ENCODE measurements around the gene TVP23A. TPM values are rescaled to one million over a fixed set of nuclear protein-coding genes. Genes with fewer than 3 reads are reported as not detected.

Gene TVP23A
- total and polyA plus RNA-seq, 10 donors = 0.29 to 2.2 (median 0.92) TPM; not detected in 1

GRCh38 chr16:10740845-10741208 lies 77.8 kb downstream of the TVP23A start:
- Histone ChIP-seq H3K9me3 (no peaks in the 10 kb centered on the region), H3K27me3 (replicated peaks in 1 of 7) (no peaks in the 10 kb centered on the region), H3K36me3 (peaks cover 0 to 9% (median 0%) of the 10 kb centered on the region in 6 donors), H3K4me1 (peaks cover 28 to 70% (median 46%) of the 10 kb centered on the region in 6 donors), H3K4me3 (no peak overlapping the region), H3K27ac (no peak overlapping the region)
- no peak for DNase-seq
- TF ChIP-seq, protein P1, sequence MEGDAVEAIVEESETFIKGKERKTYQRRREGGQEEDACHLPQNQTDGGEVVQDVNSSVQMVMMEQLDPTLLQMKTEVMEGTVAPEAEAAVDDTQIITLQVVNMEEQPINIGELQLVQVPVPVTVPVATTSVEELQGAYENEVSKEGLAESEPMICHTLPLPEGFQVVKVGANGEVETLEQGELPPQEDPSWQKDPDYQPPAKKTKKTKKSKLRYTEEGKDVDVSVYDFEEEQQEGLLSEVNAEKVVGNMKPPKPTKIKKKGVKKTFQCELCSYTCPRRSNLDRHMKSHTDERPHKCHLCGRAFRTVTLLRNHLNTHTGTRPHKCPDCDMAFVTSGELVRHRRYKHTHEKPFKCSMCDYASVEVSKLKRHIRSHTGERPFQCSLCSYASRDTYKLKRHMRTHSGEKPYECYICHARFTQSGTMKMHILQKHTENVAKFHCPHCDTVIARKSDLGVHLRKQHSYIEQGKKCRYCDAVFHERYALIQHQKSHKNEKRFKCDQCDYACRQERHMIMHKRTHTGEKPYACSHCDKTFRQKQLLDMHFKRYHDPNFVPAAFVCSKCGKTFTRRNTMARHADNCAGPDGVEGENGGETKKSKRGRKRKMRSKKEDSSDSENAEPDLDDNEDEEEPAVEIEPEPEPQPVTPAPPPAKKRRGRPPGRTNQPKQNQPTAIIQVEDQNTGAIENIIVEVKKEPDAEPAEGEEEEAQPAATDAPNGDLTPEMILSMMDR (IDR thresholded peaks at IDR 0.05 in 8 of 11, conservative IDR thresholded peaks at IDR 0.05 in 3 of 11) = no peak
- no peak for TF ChIP-seq POLR2A (IDR thresholded peaks at IDR 0.05)
- TF ChIP-seq POLR2AphosphoS5 (IDR thresholded peaks at IDR 0.05) = no peak
- intact Hi-C loops (cut with DNase I; ENCODE audit: low total_unique reads) = loop anchor here (2.0 to 10.0 kb wide), 3 partner anchors 136 to 226 kb away; partner anchors contain the start of gene CIITA
- WGBS, 5 donors = 54 to 79% (median 68%) methylated on average over 2 of the region's 2 CpGs

DNA sequence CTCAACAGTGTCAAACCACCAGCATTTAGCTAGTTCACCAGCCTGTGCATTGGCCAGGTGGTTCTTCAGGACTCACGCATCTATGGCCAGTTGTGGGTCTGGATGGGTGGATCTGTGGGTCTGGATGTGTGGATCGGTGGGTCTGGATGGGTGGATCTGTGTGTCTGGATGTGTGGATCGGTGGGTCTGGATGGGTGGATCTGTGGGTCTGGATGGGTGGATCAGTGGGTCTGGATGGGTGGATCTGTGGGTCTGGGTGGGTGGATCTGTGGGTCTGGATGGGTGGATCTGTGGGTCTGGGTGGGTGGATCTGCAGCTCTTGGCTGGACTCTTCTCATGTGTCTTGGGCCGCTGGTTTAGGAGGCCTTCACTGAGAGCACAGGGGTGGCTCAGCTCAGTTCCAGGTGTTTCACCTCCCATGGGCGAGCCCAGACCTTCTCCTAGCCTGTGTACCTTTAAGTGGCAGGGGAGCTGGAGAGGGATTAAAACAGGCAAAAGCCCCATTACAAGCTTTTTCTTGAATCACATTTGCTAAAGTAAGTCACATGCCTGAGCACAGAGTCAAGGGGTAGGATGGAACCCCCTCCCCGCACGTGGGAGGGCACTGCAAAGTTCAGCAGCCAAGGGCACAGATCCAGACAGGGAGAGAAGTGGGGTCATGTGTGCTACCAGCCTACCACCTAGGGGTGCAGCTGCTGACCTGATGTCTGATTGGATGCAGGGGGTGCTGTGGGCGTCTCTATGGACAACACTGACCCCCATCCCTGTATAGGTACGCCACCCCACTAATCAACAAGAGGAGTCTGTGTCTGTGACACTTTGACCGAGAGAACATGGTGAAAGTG lies 78.4 kb downstream of the TVP23A start:
- Histone ChIP-seq H3K27me3 (replicated peaks in 1 of 7) (no peaks in the 10 kb centered on the region), H3K27ac (no peak overlapping the region), H3K9me3 (no peaks in the 10 kb centered on the region), H3K4me3 (no peak overlapping the region), H3K36me3 (peaks cover 0 to 3% (median 0%) of the 10 kb centered on the region in 6 donors), H3K4me1 (peaks cover 24 to 64% (median 40%) of the 10 kb centered on the region in 6 donors)
- no peak for DNase-seq
- WGBS, 5 donors = 85 to 94% (median 90%) methylated on average over 10 of the region's 10 CpGs
- TF ChIP-seq, protein P1 (IDR thresholded peaks at IDR 0.05 in 8 of 11, conservative IDR thresholded peaks at IDR 0.05 in 3 of 11) = no peak
- no peak for TF ChIP-seq POLR2AphosphoS5 (IDR thresholded peaks at IDR 0.05)
- TF ChIP-seq POLR2A (IDR thresholded peaks at IDR 0.05) = no peak
- intact Hi-C loops (cut with DNase I; ENCODE audit: low total_unique reads) = loop anchor here (2.0 to 10.0 kb wide), 3 partner anchors 137 to 225 kb away; partner anchors contain the start of gene CIITA

DNA sequence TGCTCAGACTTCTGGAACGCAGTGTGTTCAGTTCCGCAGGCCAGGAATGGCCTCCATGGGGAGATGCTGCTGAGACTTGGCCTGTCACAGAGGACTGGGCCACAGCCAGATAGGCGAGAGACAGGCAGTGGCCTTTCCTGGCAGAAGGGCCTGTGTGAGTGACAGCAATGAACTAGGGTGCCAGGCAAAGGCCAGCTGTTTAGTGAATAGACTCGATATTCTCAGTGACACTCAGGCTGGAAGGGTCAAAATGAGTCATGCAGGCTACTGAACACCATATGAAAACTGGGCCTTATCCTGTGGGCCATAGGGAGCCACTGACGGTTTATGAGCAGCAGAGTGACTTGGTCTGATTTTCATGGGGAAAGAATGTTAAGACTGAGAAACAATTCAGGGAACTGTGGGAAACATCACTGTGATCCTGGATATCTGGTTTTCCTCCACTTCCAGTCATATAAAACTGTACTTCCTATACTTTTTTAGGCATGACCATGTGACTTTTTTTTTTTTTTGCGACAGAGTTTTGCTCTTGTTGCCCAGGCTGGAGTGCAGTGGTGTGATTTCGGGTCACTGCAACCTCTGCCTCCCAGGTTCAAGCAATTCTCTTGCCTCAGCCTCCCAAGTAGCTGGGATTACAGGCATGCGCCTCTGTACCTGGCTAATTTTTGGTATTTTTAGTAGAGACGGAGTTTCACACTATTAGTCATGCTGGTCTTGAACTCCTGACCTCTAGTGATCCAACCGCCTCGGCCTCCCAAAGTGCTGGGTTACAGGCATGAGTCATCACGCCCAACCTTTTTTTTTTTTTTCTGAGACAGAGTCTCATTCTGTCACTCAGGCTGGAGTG lies 80.1 kb downstream of the TVP23A start:
- Histone ChIP-seq H3K9me3 (peaks cover 0 to under 1% (median 0%) of the 10 kb centered on the region in 8 donors), H3K4me1 (peaks cover 14 to 52% (median 30%) of the 10 kb centered on the region in 6 donors), H3K27me3 (replicated peaks in 1 of 7) (no peaks in the 10 kb centered on the region), H3K4me3 (no peak overlapping the region), H3K27ac (peak overlapping the region in 7 of 8 donors; percentile 61 to 84 (median 78)), H3K36me3 (no peaks in the 10 kb centered on the region)
- WGBS, 5 donors = 44 to 70% (median 50%) methylated on average over 11 to 12 of the region's 12 CpGs
- peak in 2 of 3 donors; percentile 63 to 74 for TF ChIP-seq POLR2AphosphoS5 (IDR thresholded peaks at IDR 0.05)
- TF ChIP-seq, protein P1 (IDR thresholded peaks at IDR 0.05 in 8 of 11, conservative IDR thresholded peaks at IDR 0.05 in 3 of 11) = no peak
- intact Hi-C loops (cut with DNase I; ENCODE audit: low total_unique reads) = no loop called here
- peak; percentile 79 for DNase-seq

All from spleen (tissue), 11 donors.